22Rv1 (cell line): Measurements from ENCODE around the gene FRMD8.
A peak's percentile ranks its signal among the peaks of the same experiment; 100 is the strongest.

ENCODE experiments used
- H3K27ac ChIP-seq: fragments of 450-650 bp; 2 replicates; pipeline ENCODE4 v1.5.1; 2017
- ZFX ChIP-seq: fragments of 450-650 bp; IDR thresholded peaks from 2 replicates; pipeline ENCODE4 v1.6.1; 2017; ENCODE audit warnings: antibody characterized with exemption, borderline replicate concordance
- TF ChIP-seq, protein P1 (sequence below): fragments of 450-650 bp; IDR thresholded peaks from 2 replicates; pipeline ENCODE4 v1.5.1; 2017; ENCODE audit warnings: mild to moderate bottlenecking

FRMD8 gene

GRCh38 chr11:65452806-65453490, 66.5 kb downstream of the FRMD8 start:
- no peak for TF ChIP-seq ZFX
- no peak overlapping the region for H3K27ac ChIP-seq

DNA sequence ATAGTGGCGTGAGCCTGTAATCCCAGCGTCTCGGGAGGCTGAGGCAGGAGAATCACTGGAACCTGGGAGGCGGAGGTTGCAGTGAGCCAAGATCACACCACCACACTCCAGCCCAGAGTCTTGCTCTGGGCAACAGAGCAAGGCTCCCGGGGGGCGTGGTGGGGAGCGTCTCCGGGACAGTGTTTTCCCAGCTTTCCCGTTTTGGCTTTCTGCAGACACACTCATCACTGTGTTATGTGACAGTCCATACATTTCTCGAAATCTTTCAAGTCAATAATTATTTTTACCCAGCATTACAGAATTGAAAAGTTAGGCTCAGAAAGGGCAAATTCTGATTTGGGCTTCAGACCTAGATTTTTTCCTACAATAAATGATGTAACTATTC, 67.9 kb downstream of the FRMD8 start:
- H3K27ac ChIP-seq, result peak overlapping the region; percentile 44; the same call in 1 of the 2 replicates
- no peak for TF ChIP-seq ZFX
- TF ChIP-seq, protein P1, sequence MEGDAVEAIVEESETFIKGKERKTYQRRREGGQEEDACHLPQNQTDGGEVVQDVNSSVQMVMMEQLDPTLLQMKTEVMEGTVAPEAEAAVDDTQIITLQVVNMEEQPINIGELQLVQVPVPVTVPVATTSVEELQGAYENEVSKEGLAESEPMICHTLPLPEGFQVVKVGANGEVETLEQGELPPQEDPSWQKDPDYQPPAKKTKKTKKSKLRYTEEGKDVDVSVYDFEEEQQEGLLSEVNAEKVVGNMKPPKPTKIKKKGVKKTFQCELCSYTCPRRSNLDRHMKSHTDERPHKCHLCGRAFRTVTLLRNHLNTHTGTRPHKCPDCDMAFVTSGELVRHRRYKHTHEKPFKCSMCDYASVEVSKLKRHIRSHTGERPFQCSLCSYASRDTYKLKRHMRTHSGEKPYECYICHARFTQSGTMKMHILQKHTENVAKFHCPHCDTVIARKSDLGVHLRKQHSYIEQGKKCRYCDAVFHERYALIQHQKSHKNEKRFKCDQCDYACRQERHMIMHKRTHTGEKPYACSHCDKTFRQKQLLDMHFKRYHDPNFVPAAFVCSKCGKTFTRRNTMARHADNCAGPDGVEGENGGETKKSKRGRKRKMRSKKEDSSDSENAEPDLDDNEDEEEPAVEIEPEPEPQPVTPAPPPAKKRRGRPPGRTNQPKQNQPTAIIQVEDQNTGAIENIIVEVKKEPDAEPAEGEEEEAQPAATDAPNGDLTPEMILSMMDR, result no peak

GRCh38 chr11:65454696-65455456, 68.4 kb downstream of the FRMD8 start:
- peak overlapping the region; percentile 44 for H3K27ac ChIP-seq
- no peak for TF ChIP-seq ZFX
- TF ChIP-seq, protein P1, result peak; percentile 34

GRCh38 chr11:65456418-65456817, 70.0 kb downstream of the FRMD8 start:
- H3K27ac ChIP-seq, result peak overlapping the region; percentile 25; the same call in 1 of the 2 replicates
- TF ChIP-seq, protein P1, result no peak
- TF ChIP-seq ZFX, result no peak

DNA sequence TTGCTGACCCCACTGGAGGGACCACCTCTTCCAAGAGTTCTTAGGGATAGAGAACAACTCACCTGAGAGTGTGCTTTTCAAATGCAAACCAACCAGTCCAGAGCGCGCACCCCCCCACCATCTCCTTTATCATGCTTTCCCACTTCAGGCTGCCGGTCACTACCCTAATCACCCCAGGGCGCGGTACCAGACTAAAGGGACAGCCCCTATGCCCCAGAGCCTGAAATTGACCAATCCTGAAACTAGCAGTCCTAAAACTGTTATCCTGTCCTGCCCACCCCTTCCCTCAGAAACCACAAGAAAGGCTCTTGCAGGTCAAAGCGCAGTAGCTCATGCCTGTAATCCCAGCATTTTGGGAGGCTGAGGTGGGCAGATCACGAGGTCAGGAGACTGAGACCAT, 73.1 kb downstream of the FRMD8 start:
- no peak for TF ChIP-seq ZFX
- H3K27ac ChIP-seq, result no peak overlapping the region
